GM19467 (cell line): ENCODE results near the gene INPP4A.

Experiments
- ATAC-seq: cut with Tn5 transposase; IDR thresholded peaks from one replicate; pipeline ENCODE4 v1.9.1; 2021; ENCODE audit warnings: mild to moderate bottlenecking, moderate library complexity; ENCODE audit not compliant: unreplicated experiment

Gene INPP4A

GRCh38 chr2:98459496-98460175 lies 15.0 kb downstream of the INPP4A start:
- no peak for ATAC-seq

GRCh38 chr2:98460573-98461497 lies 16.2 kb downstream of the INPP4A start:
- peak; percentile 53 for ATAC-seq

GRCh38 chr2:98461498-98462049 lies 16.9 kb downstream of the INPP4A start:
- no peak for ATAC-seq

GRCh38 chr2:98463081-98463481 lies 18.4 kb downstream of the INPP4A start:
- no peak for ATAC-seq

GRCh38 chr2:98463551-98463971 lies 18.9 kb downstream of the INPP4A start:
- no peak for ATAC-seq

- no peak for ATAC-seq
Measured at GRCh38 chr2:98463988-98464771, 19.5 kb downstream of the INPP4A start.

- peak; percentile 33 for ATAC-seq
Measured at GRCh38 chr2:98464772-98465310, 20.2 kb downstream of the INPP4A start.

- peak; percentile 37 for ATAC-seq
Measured at GRCh38 chr2:98465456-98466226, 21.0 kb downstream of the INPP4A start.

- no peak for ATAC-seq
Measured at GRCh38 chr2:98467082-98467536, 22.5 kb downstream of the INPP4A start.

- no peak for ATAC-seq
Measured at GRCh38 chr2:98467652-98468051, 23.0 kb downstream of the INPP4A start.

- ATAC-seq: peak; percentile 34
Measured at GRCh38 chr2:98468621-98469236, 24.1 kb downstream of the INPP4A start.

- no peak for ATAC-seq
Measured at GRCh38 chr2:98469862-98470544, 25.3 kb downstream of the INPP4A start.

- ATAC-seq: no peak
Measured at GRCh38 chr2:98470851-98471255, 26.2 kb downstream of the INPP4A start.

- no peak for ATAC-seq
Measured at GRCh38 chr2:98471402-98472131, 26.9 kb downstream of the INPP4A start.

- ATAC-seq: no peak
Measured at GRCh38 chr2:98472132-98472650, 27.5 kb downstream of the INPP4A start.

- no peak for ATAC-seq
Measured at GRCh38 chr2:98472961-98473746, 28.5 kb downstream of the INPP4A start.
